Upper lobe of right lung (tissue), 1 donor: ENCODE results near the gene SEMA5B. TPM values are rescaled to one million over a fixed set of nuclear protein-coding genes. Genes with fewer than 3 reads are reported as not detected.

Source experiments
- ATAC-seq: fragments of 200-7000 bp; cut with Tn5 transposase; one replicate; pipeline ENCODE4 v1.9.1; 2020; ENCODE audit warnings: mild to moderate bottlenecking, moderate library complexity
- DNase-seq: peaks from one replicate; pipeline ENCODE4 v3.0.0-alpha.2; 2020
- H3K27ac ChIP-seq: fragments of 200-600 bp; one replicate; pipeline ENCODE4 v1.8.0; 2022
- H3K27me3 ChIP-seq: fragments of 200-600 bp; one replicate; pipeline ENCODE4 v1.8.0; 2022; ENCODE audit warnings: mild to moderate bottlenecking
- H3K36me3 ChIP-seq: fragments of 200-600 bp; one replicate; pipeline ENCODE4 v1.8.0; 2022
- H3K4me1 ChIP-seq: fragments of 200-600 bp; one replicate; pipeline ENCODE4 v1.8.0; 2022
- H3K4me3 ChIP-seq: fragments of 200-600 bp; one replicate; pipeline ENCODE4 v1.8.0; 2022; ENCODE audit warnings: mild to moderate bottlenecking
- H3K9me3 ChIP-seq: fragments of 200-600 bp; one replicate; pipeline ENCODE4 v1.8.0; 2022
- CTCF ChIP-seq: fragments of 200-600 bp; IDR thresholded peaks from one replicate; pipeline ENCODE4 v1.8.0; 2022; ENCODE audit warnings: antibody characterized with exemption
- intact Hi-C: fragments of 100-400 bp; cut with DNase I; formaldehyde crosslinking; loops from one replicate; pipeline ENCODE4 v1.11.0; 2022
- total RNA-seq: library from RNA; stranded (reverse); fragmentation: NEBNext Ultra II Directional; extraction: Animal tissue kit (Norgen Biotek cat#: 25700); gene quantifications from one replicate; pipeline ENCODE4 v1.2.1, GENCODE V29; 2021
- donor health status: DM: no; HTN: yes; CAD: no; lungs with severe emphysema.

The SEMA5B gene
- total RNA-seq, 1 donor from 2014 or later: 2.3 TPM

- H3K27me3 ChIP-seq: no peaks in the 10 kb centered on the region
- intact Hi-C loops: no loop called here
- no peak for TF ChIP-seq CTCF
- no peaks in the 10 kb centered on the region for H3K9me3 ChIP-seq
- no peaks in the 10 kb centered on the region for H3K36me3 ChIP-seq
- peak overlapping the region; percentile 78 for H3K4me3 ChIP-seq
- ATAC-seq (peak; percentile 0), DNase-seq (no peak)
- peak overlapping the region; percentile 85 for H3K27ac ChIP-seq
- H3K4me1 ChIP-seq: peaks cover 37% of the 10 kb centered on the region
Measured at GRCh38 chr3:123067689-123068600, 40.4 kb upstream of the SEMA5B start.

- H3K27ac ChIP-seq: peak within 1 kb of the TSS; percentile 85
- H3K9me3 ChIP-seq: no peaks in the 10 kb centered on the region
- H3K4me1 ChIP-seq: peaks cover 35% of the 10 kb centered on the region
- DNase-seq: peak; percentile 96
- H3K4me3 ChIP-seq: peak within 1 kb of the TSS; percentile 78
- ATAC-seq: peak; percentile 96
- TF ChIP-seq CTCF: no peak
- no peaks in the 10 kb centered on the region for H3K36me3 ChIP-seq
- no peaks in the 10 kb centered on the region for H3K27me3 ChIP-seq
- intact Hi-C loops: no loop called here
Measured at GRCh38 chr3:123066896-123067688, 39.5 kb upstream of the SEMA5B start, which contains the start of gene PDIA5. TSS of gene PDIA5 (plus strand) at chr3:123067025. CDS start at chr3:123067165, 140 bp downstream.

GRCh38 chr3:123066599-123066895 is 39.0 kb upstream of the SEMA5B start:
- Histone ChIP-seq H3K27ac (peak overlapping the region; percentile 85), H3K4me1 (peaks cover 30% of the 10 kb centered on the region), H3K9me3 (no peaks in the 10 kb centered on the region), H3K4me3 (peak overlapping the region; percentile 78), H3K36me3 (no peaks in the 10 kb centered on the region), H3K27me3 (no peaks in the 10 kb centered on the region)
- intact Hi-C loops: no loop called here
- no peak for TF ChIP-seq CTCF
- no peak for ATAC-seq
- no peak for DNase-seq

- intact Hi-C loops: no loop called here
- ATAC-seq: no peak
Measured at GRCh38 chr3:123064914-123065313, 37.4 kb upstream of the SEMA5B start.

GRCh38 chr3:123064506-123064905 is 36.9 kb upstream of the SEMA5B start:
- H3K27me3 ChIP-seq: no peaks in the 10 kb centered on the region
- no peaks in the 10 kb centered on the region for H3K9me3 ChIP-seq
- DNase-seq: no peak
- ATAC-seq: no peak
- TF ChIP-seq CTCF: no peak
- H3K36me3 ChIP-seq: no peaks in the 10 kb centered on the region
- H3K27ac ChIP-seq: no peak overlapping the region
- H3K4me3 ChIP-seq: no peak overlapping the region
- intact Hi-C loops: no loop called here
- peaks cover 18% of the 10 kb centered on the region for H3K4me1 ChIP-seq

More at GRCh38 chr3:123064914-123065313, 37.4 kb upstream of the SEMA5B start:
- TF ChIP-seq CTCF: no peak
- Histone ChIP-seq H3K4me1 (peaks cover 21% of the 10 kb centered on the region), H3K27ac (no peak overlapping the region), H3K36me3 (no peaks in the 10 kb centered on the region), H3K4me3 (no peak overlapping the region), H3K27me3 (no peaks in the 10 kb centered on the region), H3K9me3 (no peaks in the 10 kb centered on the region)
- no peak for DNase-seq
